Activated CD8-positive, alpha-beta T cell treated with anti-CD3 and anti-CD28 coated beads for 36 hours (primary cell): ENCODE measurements around the gene SMCO3. TPM values are rescaled to one million over a fixed set of nuclear protein-coding genes. Genes with fewer than 3 reads are reported as not detected.
A peak's percentile ranks its signal among the peaks of the same experiment; 100 is the strongest.

Experiments
- ATAC-seq: fragments of 200-7000 bp; cut with Tn5 transposase; one replicate; pipeline ENCODE4 v1.10.0; 2021; ENCODE audit warnings: mild to moderate bottlenecking, moderate library complexity
- CTCF ChIA-PET: fragments of 350-600 bp; sonication (Branson Sonifier 250); formaldehyde crosslinking; loops from one replicate; lab custom pipeline; 2021; ENCODE audit warnings: antibody characterized with exemption; lab: Charles Lee
- POLR2A ChIA-PET: fragments of 350-600 bp; sonication (Branson Sonifier 250); formaldehyde crosslinking; loops from one replicate; lab custom pipeline; 2021; ENCODE audit warnings: antibody characterized with exemption; lab: Charles Lee
- DNase-seq: peaks from one replicate; pipeline ENCODE4 v3.0.0-alpha.2; 2020
- H3K27ac Mint-ChIP-seq: one replicate; pipeline ENCODE4 v1.8.0; 2021; ENCODE audit warnings: mild to moderate bottlenecking, mixed read lengths
- H3K27me3 Mint-ChIP-seq: one replicate; pipeline ENCODE4 v1.8.0; 2021; ENCODE audit warnings: mixed read lengths
- H3K36me3 Mint-ChIP-seq: one replicate; pipeline ENCODE4 v1.8.0; 2021; ENCODE audit warnings: low read depth, mixed read lengths
- H3K4me1 Mint-ChIP-seq: one replicate; pipeline ENCODE4 v1.8.0; 2021; ENCODE audit warnings: low read depth, mixed read lengths
- H3K4me3 Mint-ChIP-seq: one replicate; pipeline ENCODE4 v1.8.0; 2021; ENCODE audit warnings: mild to moderate bottlenecking, moderate library complexity, mixed read lengths
- H3K9me3 Mint-ChIP-seq: one replicate; pipeline ENCODE4 v1.8.0; 2021; ENCODE audit warnings: mixed read lengths
- intact Hi-C: fragments of 100-400 bp; cut with micrococcal nuclease; formaldehyde crosslinking; loops from one replicate; pipeline ENCODE4 v1.10.0; 2022
- total RNA-seq, 2 experiments: library from RNA; stranded (reverse); gene quantifications; one replicate each; pipeline ENCODE4 v1.2.3, GENCODE V29; 2021
- TF ChIP-seq, protein P1 (sequence below): fragments of 200-600 bp; IDR thresholded peaks from one replicate; pipeline ENCODE4 v1.8.0; 2022; ENCODE audit warnings: antibody characterized with exemption, mild to moderate bottlenecking

SMCO3 gene
- total RNA-seq, 2 experiments from 2014 or later, result not detected

DNA sequence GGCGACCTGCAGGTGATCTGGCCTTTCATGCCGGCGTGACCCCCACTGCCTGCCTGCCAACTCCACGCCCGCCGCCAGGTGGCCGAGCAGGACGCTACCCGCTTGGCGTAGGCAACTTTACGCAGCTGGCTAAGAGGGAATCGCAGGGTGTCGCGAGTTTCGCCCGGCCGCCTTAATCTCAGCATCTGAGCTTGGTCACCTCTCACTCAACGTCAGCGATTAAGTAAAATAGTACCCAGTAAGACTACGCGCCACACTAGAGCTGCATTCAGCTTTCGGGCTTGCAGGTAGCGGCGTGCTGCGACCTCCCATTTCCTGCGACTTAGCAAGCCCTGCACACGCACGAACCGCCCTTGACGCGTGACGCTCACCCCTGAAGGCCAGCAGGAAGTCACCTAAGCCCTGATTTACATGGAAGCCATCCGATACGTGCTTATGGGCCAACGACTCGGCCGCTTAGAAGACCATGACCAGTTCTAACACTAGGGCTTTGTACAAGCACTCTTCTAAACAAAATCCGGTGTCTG is 44.0 kb downstream of the SMCO3 start:
- Mint-ChIP-seq H3K36me3 (peaks cover 56% of the 10 kb centered on the region), H3K9me3 (peaks cover 14% of the 10 kb centered on the region), H3K4me1 (peaks cover 33% of the 10 kb centered on the region), H3K4me3 (peak overlapping the region; percentile 95), H3K27ac (peak overlapping the region; percentile 99), H3K27me3 (no peaks in the 10 kb centered on the region)
- ATAC-seq (peak; percentile 54), DNase-seq (peak; percentile 94)
- ChIA-PET POLR2A (interaction anchor here (0.6 to 4.0 kb wide), 28 partner anchors 9 to 1141 kb away, joined by 3 to 33 read pairs (median 4); partner anchors contain the start of genes ARHGDIB, ATF7IP, C12orf60 and WBP11), CTCF (interaction anchor here (0.9 to 3.1 kb wide), 10 partner anchors 10 to 226 kb away, joined by 3 to 18 read pairs (median 4); partner anchors contain the start of genes C12orf60 and WBP11)
- intact Hi-C loops, result loop anchor here (5.0 kb wide), 1 partner anchor 378 kb away; no protein-coding TSS in a partner anchor
- TF ChIP-seq, protein P1, sequence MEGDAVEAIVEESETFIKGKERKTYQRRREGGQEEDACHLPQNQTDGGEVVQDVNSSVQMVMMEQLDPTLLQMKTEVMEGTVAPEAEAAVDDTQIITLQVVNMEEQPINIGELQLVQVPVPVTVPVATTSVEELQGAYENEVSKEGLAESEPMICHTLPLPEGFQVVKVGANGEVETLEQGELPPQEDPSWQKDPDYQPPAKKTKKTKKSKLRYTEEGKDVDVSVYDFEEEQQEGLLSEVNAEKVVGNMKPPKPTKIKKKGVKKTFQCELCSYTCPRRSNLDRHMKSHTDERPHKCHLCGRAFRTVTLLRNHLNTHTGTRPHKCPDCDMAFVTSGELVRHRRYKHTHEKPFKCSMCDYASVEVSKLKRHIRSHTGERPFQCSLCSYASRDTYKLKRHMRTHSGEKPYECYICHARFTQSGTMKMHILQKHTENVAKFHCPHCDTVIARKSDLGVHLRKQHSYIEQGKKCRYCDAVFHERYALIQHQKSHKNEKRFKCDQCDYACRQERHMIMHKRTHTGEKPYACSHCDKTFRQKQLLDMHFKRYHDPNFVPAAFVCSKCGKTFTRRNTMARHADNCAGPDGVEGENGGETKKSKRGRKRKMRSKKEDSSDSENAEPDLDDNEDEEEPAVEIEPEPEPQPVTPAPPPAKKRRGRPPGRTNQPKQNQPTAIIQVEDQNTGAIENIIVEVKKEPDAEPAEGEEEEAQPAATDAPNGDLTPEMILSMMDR, result peak; percentile 66

DNA sequence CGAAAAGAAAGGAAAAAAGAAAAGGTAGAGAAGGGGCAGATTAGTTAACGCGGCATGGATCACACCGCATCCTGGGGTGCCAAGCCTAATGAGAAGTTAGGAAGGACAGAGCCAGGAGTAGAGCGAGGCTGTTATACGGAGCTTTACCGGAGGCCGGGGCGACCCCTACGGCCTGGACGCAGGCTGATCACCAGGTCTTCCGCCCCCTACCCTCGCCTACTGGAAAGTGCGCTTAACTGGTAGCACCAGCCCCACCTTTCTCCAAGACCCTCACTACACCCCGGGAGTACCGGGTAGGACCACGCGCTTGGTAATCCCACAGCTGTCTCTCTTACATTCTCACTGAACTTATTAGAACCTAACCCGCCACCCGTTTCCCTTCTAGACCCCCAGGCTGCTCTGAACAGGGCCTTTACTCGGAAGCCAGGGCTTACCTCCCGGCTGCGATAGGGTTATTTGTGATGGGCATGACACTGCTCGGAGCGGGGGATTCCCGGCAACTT is 44.5 kb downstream of the SMCO3 start:
- H3K9me3 Mint-ChIP-seq, result peaks cover 14% of the 10 kb centered on the region
- H3K27me3 Mint-ChIP-seq, result no peaks in the 10 kb centered on the region
- peaks cover 33% of the 10 kb centered on the region for H3K4me1 Mint-ChIP-seq
- peak overlapping the region; percentile 95 for H3K4me3 Mint-ChIP-seq
- H3K27ac Mint-ChIP-seq, result peak overlapping the region; percentile 99
- TF ChIP-seq, protein P1, result no peak
- CTCF ChIA-PET, result interaction anchor here (0.8 to 3.1 kb wide), 13 partner anchors 10 to 226 kb away, joined by 3 to 18 read pairs (median 4); partner anchors contain the start of genes C12orf60 and WBP11
- POLR2A ChIA-PET, result interaction anchor here (0.7 to 4.0 kb wide), 21 partner anchors 11 to 404 kb away, joined by 3 to 33 read pairs (median 4); partner anchors contain the start of genes ARHGDIB, ATF7IP, C12orf60 and WBP11
- DNase-seq (no peak), ATAC-seq (no peak)
- intact Hi-C loops, result no loop called here
- H3K36me3 Mint-ChIP-seq, result peaks cover 56% of the 10 kb centered on the region

DNA sequence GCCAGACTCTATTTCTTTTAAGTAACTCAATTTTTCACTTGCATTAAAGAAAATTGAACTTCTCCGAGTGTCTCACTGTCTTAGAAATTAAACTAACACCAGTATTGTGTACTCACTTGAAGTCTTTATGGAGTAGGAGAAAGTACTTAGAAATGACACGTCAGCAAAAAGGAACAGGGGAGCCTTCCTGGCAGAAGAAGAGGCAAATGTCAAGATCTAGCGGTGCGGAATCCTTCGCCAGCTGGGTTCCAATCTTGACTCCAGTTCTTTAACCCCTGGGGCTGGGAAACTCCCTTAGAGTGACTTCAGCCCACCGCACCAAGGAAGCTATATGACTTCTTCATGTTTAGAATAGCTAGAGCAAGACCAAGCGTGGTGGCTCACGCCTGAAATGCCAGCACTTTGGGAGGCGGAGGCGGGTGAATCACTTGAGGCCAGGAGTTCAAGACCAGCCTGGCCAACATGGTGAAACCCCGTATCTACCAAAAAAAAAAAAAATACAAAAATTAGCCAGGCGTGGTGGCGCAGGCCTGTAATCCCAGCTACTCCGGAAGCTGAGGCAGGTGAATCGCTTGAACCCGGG is 45.1 kb downstream of the SMCO3 start:
- peak; percentile 81 for DNase-seq
- Mint-ChIP-seq H3K36me3 (peaks cover 57% of the 10 kb centered on the region), H3K4me1 (peaks cover 33% of the 10 kb centered on the region), H3K27ac (peak overlapping the region; percentile 99), H3K9me3 (peaks cover 14% of the 10 kb centered on the region), H3K27me3 (no peaks in the 10 kb centered on the region), H3K4me3 (peak overlapping the region; percentile 95)
- TF ChIP-seq, protein P1, result no peak
- intact Hi-C loops, result no loop called here
- CTCF ChIA-PET, result interaction anchor here (0.8 to 3.1 kb wide), 7 partner anchors 9 to 227 kb away, joined by 3 to 18 read pairs (median 6); partner anchors contain the start of genes C12orf60 and WBP11
- POLR2A ChIA-PET, result interaction anchor here (1.0 to 4.0 kb wide), 12 partner anchors 13 to 397 kb away, joined by 3 to 33 read pairs (median 8); partner anchors contain the start of genes ARHGDIB, C12orf60 and WBP11
- ATAC-seq, result peak; percentile 3

DNA sequence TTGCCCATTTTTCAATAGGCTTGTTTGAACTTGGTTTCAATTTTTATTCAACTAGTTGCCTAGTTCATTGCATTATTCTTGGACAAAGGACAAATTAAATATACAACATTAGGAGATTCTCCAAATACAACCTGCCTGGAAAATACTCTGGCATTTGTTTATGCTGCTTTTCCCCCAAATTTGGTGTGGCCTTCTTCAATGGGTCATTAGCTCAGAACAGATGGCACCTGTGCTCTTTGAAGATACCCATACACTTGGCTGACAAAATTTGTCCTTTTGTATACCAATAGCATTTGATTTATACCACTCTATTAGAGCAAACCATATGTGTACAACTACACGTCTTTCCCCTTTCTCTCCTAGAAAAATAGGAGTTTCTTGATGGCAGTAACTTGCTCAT is 46.4 kb downstream of the SMCO3 start:
- peaks cover 14% of the 10 kb centered on the region for H3K9me3 Mint-ChIP-seq
- peaks cover 64% of the 10 kb centered on the region for H3K36me3 Mint-ChIP-seq
- H3K4me1 Mint-ChIP-seq, result peaks cover 31% of the 10 kb centered on the region
- H3K27ac Mint-ChIP-seq, result peak overlapping the region; percentile 17
- ChIA-PET CTCF (no interaction called here), POLR2A (no interaction called here)
- TF ChIP-seq, protein P1, result no peak
- H3K27me3 Mint-ChIP-seq, result no peaks in the 10 kb centered on the region
- intact Hi-C loops, result no loop called here
- ATAC-seq (no peak), DNase-seq (no peak)
- peak overlapping the region; percentile 95 for H3K4me3 Mint-ChIP-seq
